GM23338 (cell line): Measurements from ENCODE around the gene IL13. TPM values are rescaled to one million over a fixed set of nuclear protein-coding genes. Genes with fewer than 3 reads are reported as not detected.

Experiments
- ATAC-seq: fragments of 200-7000 bp; cut with Tn5 transposase; 3 replicates; pipeline ENCODE4 v1.9.1; 2020
- DNase-seq: peaks from one replicate; pipeline ENCODE4 v3.0.0-alpha.2; 2015; ENCODE audit warnings: low spot score
- H2AFZ ChIP-seq: fragments of 200-600 bp; sonication (generic); 2 replicates; pipeline ENCODE4 v1.8.0; 2016; ENCODE audit warnings: antibody characterized with exemption, mild to moderate bottlenecking, moderate library complexity
- H3F3A ChIP-seq: fragments of 200-600 bp; sonication (generic); replicated peaks from 2 replicates; pipeline ENCODE4 v1.8.0; 2017; ENCODE audit warnings: antibody characterized with exemption, mixed run types, low read depth
- H3K27ac ChIP-seq: fragments of 200-600 bp; sonication (generic); 2 replicates; pipeline ENCODE4 v1.6.1; 2016; ENCODE audit warnings: low read depth
- H3K27me3 ChIP-seq: fragments of 200-600 bp; sonication (generic); 2 replicates; pipeline ENCODE4 v1.8.0; 2016; ENCODE audit warnings: mild to moderate bottlenecking, mixed run types, moderate library complexity; ENCODE audit not compliant: insufficient read depth
- H3K36me3 ChIP-seq: fragments of 200-600 bp; sonication (generic); 2 replicates; pipeline ENCODE4 v1.8.0; 2016; ENCODE audit warnings: mild to moderate bottlenecking; ENCODE audit not compliant: insufficient read depth
- H3K4me1 ChIP-seq: fragments of 200-600 bp; sonication (generic); 2 replicates; pipeline ENCODE4 v1.8.0; 2016; ENCODE audit warnings: mild to moderate bottlenecking, moderate library complexity; ENCODE audit not compliant: insufficient read depth
- H3K4me2 ChIP-seq: fragments of 200-600 bp; sonication (generic); 2 replicates; pipeline ENCODE4 v1.7.1; 2017; ENCODE audit warnings: mixed run types
- H3K4me3 ChIP-seq: fragments of 200-600 bp; sonication (generic); 2 replicates; pipeline ENCODE4 v1.6.1; 2016; ENCODE audit warnings: mixed run types
- H3K79me2 ChIP-seq: fragments of 200-600 bp; sonication (generic); replicated peaks from 2 replicates; pipeline ENCODE4 v1.8.0; 2017; ENCODE audit warnings: mild to moderate bottlenecking; ENCODE audit not compliant: insufficient read depth
- H3K9me2 ChIP-seq: fragments of 200-600 bp; sonication (generic); 2 replicates; pipeline ENCODE4 v1.8.0; 2017; ENCODE audit not compliant: insufficient read depth
- H4K20me1 ChIP-seq: fragments of 200-600 bp; sonication (generic); replicated peaks from 2 replicates; pipeline ENCODE4 v1.8.0; 2017; ENCODE audit warnings: mild to moderate bottlenecking; ENCODE audit not compliant: insufficient read depth
- H3K27ac Mint-ChIP-seq: 2 replicates; pipeline ENCODE4 v1.8.0; 2020; ENCODE audit warnings: inconsistent platforms, mild to moderate bottlenecking, moderate library complexity, mixed read lengths
- H3K27me3 Mint-ChIP-seq: 3 replicates; pipeline ENCODE4 v1.8.0; 2022; ENCODE audit warnings: low read depth, mild to moderate bottlenecking, moderate library complexity, mixed read lengths, inconsistent platforms; ENCODE audit not compliant: insufficient read depth, poor library complexity
- H3K36me3 Mint-ChIP-seq: 3 replicates; pipeline ENCODE4 v1.8.0; 2021; ENCODE audit warnings: low read depth, mild to moderate bottlenecking, inconsistent platforms, moderate library complexity, mixed read lengths
- H3K4me1 Mint-ChIP-seq: 3 replicates; pipeline ENCODE4 v1.8.0; 2020; ENCODE audit warnings: mild to moderate bottlenecking, inconsistent platforms, mixed read lengths
- H3K4me3 Mint-ChIP-seq: 3 replicates; pipeline ENCODE4 v1.8.0; 2021; ENCODE audit warnings: moderate library complexity, mild to moderate bottlenecking, inconsistent platforms, mixed read lengths
- H3K9me3 Mint-ChIP-seq: 3 replicates; pipeline ENCODE4 v1.8.0; 2020; ENCODE audit warnings: moderate library complexity, mild to moderate bottlenecking, inconsistent platforms, mixed read lengths
- CREB1 ChIP-seq: fragments of 250-450 bp; sonication (Bioruptor Pico); IDR thresholded peaks from 2 replicates; pipeline ENCODE4 v1.5.0; 2020; ENCODE audit warnings: low read depth, mild to moderate bottlenecking, moderate library complexity
- EZH2 ChIP-seq: fragments of 200-600 bp; sonication (generic); IDR thresholded peaks from one replicate; pipeline ENCODE4 v1.8.0; 2017; ENCODE audit warnings: antibody characterized with exemption, mild to moderate bottlenecking, low read depth; ENCODE audit not compliant: unreplicated experiment
- EZH2phosphoT487 ChIP-seq: fragments of 200-600 bp; sonication (generic); IDR thresholded peaks from one replicate; pipeline ENCODE4 v1.8.1; 2018; ENCODE audit warnings: antibody characterized with exemption; ENCODE audit not compliant: unreplicated experiment
- JUNB ChIP-seq: IDR thresholded peaks from one replicate; pipeline ENCODE4 v1.6.1; 2016; ENCODE audit warnings: antibody characterized with exemption; ENCODE audit not compliant: unreplicated experiment
- NANOG ChIP-seq: IDR thresholded peaks from 2 replicates; pipeline ENCODE4 v1.6.1; 2016; ENCODE audit warnings: antibody characterized with exemption, borderline replicate concordance
- POLR2AphosphoS5 ChIP-seq: IDR thresholded peaks from 2 replicates; pipeline ENCODE4 v1.6.1; 2016; ENCODE audit warnings: antibody characterized with exemption, low read depth
- STAT1 ChIP-seq: IDR thresholded peaks from one replicate; pipeline ENCODE4 v1.6.1; 2016; ENCODE audit warnings: antibody characterized with exemption; ENCODE audit not compliant: unreplicated experiment
- ZNF114 ChIP-seq: fragments of 250-450 bp; sonication (Bioruptor Pico); IDR thresholded peaks from 2 replicates; pipeline ENCODE4 v1.5.0; 2020; ENCODE audit warnings: mild to moderate bottlenecking, moderate library complexity
- ZNF331 ChIP-seq: fragments of 250-450 bp; sonication (Bioruptor Pico); IDR thresholded peaks from 2 replicates; pipeline ENCODE4 v1.5.0; 2020; ENCODE audit warnings: low read depth, mild to moderate bottlenecking, moderate library complexity
- polyA plus RNA-seq: library from polyadenylated mRNA; unstranded; fragments of >200 nt; fragmentation: Nextera tagmentation; extraction: Ambion mirVana; gene quantifications from 2 replicates; pipeline ENCODE4 v1.2.1, GENCODE V29; 2016
- total RNA-seq: library from RNA; depleted of rRNA; stranded (reverse); fragments of >200 nt; shearing (Covaris generic); gene quantifications from 2 replicates; pipeline ENCODE4 v1.2.3, GENCODE V29; 2014
- TF ChIP-seq, protein P1 (sequence below), 2 experiments: fragments of 200-600 bp in 1 of 2; sonication (generic) in 1 of 2; conservative IDR thresholded peaks; 2 replicates each; pipeline versions ENCODE4 v1.5.1 to v1.6.1; 2016 to 2017; ENCODE audit warnings: antibody characterized with exemption in 2 of 2, low read depth in 2 of 2, mild to moderate bottlenecking in 2 of 2, moderate library complexity in 1 of 2
- TF ChIP-seq, protein P2 (sequence below): fragments of 250-450 bp; sonication (Bioruptor Pico); IDR thresholded peaks from 2 replicates; pipeline ENCODE4 v1.5.0; 2020; ENCODE audit warnings: mild to moderate bottlenecking, moderate library complexity
- TF ChIP-seq, protein P3 (sequence below): IDR thresholded peaks from one replicate; pipeline ENCODE4 v1.6.1; 2018; ENCODE audit warnings: antibody characterized with exemption; ENCODE audit not compliant: unreplicated experiment
- TF ChIP-seq, protein P4 (sequence below): IDR thresholded peaks from 2 replicates; pipeline ENCODE4 v1.6.1; 2016; ENCODE audit warnings: antibody characterized with exemption

The IL13 gene
- total and polyA plus RNA-seq, 2 experiments from 2014 or later, result not detected

DNA sequence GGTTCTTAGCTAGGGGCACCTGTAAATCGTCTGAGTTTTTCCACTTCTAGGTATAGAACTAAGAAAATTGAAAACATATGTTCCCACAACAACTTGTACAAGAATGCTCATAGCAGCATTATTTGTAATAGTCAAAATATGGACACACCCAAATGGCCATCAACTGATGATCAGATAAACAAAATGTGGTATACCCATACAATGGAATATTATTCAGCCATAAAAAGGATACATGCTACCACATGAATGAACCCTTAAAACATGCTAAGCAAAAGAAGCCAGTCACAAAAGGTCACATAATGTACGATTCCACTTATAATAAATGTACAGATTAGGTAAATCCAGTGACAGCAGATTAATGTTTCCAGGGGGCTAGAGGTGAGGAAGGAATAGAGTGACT lies 46.0 kb upstream of the IL13 start:
- H3K9me2 ChIP-seq, result no peaks in the 10 kb centered on the region
- H3K4me2 ChIP-seq, result no peak overlapping the region
- TF ChIP-seq EZH2 (no peak), POLR2AphosphoS5 (no peak), EZH2phosphoT487 (no peak), JUNB (no peak), STAT1 (no peak), ZNF331 (CRISPR knock-in tag) (no peak), ZNF114 (no peak), CREB1 (CRISPR knock-in tag) (no peak), NANOG (no peak)
- TF ChIP-seq, protein P1, sequence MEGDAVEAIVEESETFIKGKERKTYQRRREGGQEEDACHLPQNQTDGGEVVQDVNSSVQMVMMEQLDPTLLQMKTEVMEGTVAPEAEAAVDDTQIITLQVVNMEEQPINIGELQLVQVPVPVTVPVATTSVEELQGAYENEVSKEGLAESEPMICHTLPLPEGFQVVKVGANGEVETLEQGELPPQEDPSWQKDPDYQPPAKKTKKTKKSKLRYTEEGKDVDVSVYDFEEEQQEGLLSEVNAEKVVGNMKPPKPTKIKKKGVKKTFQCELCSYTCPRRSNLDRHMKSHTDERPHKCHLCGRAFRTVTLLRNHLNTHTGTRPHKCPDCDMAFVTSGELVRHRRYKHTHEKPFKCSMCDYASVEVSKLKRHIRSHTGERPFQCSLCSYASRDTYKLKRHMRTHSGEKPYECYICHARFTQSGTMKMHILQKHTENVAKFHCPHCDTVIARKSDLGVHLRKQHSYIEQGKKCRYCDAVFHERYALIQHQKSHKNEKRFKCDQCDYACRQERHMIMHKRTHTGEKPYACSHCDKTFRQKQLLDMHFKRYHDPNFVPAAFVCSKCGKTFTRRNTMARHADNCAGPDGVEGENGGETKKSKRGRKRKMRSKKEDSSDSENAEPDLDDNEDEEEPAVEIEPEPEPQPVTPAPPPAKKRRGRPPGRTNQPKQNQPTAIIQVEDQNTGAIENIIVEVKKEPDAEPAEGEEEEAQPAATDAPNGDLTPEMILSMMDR (conservative IDR thresholded peaks at IDR 0.05; ENCODE audit: low read depth in 2 of 2), result no peak
- TF ChIP-seq, protein P2, sequence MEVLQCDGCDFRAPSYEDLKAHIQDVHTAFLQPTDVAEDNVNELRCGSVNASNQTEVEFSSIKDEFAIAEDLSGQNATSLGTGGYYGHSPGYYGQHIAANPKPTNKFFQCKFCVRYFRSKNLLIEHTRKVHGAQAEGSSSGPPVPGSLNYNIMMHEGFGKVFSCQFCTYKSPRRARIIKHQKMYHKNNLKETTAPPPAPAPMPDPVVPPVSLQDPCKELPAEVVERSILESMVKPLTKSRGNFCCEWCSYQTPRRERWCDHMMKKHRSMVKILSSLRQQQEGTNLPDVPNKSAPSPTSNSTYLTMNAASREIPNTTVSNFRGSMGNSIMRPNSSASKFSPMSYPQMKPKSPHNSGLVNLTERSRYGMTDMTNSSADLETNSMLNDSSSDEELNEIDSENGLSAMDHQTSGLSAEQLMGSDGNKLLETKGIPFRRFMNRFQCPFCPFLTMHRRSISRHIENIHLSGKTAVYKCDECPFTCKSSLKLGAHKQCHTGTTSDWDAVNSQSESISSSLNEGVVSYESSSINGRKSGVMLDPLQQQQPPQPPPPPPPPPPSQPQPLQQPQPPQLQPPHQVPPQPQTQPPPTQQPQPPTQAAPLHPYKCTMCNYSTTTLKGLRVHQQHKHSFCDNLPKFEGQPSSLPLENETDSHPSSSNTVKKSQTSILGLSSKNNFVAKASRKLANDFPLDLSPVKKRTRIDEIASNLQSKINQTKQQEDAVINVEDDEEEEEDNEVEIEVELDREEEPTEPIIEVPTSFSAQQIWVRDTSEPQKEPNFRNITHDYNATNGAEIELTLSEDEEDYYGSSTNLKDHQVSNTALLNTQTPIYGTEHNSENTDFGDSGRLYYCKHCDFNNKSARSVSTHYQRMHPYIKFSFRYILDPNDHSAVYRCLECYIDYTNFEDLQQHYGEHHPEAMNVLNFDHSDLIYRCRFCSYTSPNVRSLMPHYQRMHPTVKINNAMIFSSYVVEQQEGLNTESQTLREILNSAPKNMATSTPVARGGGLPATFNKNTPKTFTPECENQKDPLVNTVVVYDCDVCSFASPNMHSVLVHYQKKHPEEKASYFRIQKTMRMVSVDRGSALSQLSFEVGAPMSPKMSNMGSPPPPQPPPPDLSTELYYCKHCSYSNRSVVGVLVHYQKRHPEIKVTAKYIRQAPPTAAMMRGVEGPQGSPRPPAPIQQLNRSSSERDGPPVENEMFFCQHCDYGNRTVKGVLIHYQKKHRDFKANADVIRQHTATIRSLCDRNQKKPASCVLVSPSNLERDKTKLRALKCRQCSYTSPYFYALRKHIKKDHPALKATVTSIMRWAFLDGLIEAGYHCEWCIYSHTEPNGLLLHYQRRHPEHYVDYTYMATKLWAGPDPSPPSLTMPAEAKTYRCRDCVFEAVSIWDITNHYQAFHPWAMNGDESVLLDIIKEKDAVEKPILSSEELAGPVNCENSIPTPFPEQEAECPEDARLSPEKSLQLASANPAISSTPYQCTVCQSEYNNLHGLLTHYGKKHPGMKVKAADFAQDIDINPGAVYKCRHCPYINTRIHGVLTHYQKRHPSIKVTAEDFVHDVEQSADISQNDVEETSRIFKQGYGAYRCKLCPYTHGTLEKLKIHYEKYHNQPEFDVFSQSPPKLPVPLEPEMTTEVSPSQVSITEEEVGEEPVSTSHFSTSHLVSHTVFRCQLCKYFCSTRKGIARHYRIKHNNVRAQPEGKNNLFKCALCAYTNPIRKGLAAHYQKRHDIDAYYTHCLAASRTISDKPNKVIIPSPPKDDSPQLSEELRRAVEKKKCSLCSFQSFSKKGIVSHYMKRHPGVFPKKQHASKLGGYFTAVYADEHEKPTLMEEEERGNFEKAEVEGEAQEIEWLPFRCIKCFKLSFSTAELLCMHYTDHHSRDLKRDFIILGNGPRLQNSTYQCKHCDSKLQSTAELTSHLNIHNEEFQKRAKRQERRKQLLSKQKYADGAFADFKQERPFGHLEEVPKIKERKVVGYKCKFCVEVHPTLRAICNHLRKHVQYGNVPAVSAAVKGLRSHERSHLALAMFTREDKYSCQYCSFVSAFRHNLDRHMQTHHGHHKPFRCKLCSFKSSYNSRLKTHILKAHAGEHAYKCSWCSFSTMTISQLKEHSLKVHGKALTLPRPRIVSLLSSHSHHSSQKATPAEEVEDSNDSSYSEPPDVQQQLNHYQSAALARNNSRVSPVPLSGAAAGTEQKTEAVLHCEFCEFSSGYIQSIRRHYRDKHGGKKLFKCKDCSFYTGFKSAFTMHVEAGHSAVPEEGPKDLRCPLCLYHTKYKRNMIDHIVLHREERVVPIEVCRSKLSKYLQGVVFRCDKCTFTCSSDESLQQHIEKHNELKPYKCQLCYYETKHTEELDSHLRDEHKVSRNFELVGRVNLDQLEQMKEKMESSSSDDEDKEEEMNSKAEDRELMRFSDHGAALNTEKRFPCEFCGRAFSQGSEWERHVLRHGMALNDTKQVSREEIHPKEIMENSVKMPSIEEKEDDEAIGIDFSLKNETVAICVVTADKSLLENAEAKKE (CRISPR knock-in tag), result no peak
- TF ChIP-seq, protein P3, sequence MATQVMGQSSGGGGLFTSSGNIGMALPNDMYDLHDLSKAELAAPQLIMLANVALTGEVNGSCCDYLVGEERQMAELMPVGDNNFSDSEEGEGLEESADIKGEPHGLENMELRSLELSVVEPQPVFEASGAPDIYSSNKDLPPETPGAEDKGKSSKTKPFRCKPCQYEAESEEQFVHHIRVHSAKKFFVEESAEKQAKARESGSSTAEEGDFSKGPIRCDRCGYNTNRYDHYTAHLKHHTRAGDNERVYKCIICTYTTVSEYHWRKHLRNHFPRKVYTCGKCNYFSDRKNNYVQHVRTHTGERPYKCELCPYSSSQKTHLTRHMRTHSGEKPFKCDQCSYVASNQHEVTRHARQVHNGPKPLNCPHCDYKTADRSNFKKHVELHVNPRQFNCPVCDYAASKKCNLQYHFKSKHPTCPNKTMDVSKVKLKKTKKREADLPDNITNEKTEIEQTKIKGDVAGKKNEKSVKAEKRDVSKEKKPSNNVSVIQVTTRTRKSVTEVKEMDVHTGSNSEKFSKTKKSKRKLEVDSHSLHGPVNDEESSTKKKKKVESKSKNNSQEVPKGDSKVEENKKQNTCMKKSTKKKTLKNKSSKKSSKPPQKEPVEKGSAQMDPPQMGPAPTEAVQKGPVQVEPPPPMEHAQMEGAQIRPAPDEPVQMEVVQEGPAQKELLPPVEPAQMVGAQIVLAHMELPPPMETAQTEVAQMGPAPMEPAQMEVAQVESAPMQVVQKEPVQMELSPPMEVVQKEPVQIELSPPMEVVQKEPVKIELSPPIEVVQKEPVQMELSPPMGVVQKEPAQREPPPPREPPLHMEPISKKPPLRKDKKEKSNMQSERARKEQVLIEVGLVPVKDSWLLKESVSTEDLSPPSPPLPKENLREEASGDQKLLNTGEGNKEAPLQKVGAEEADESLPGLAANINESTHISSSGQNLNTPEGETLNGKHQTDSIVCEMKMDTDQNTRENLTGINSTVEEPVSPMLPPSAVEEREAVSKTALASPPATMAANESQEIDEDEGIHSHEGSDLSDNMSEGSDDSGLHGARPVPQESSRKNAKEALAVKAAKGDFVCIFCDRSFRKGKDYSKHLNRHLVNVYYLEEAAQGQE, result no peak
- TF ChIP-seq, protein P4, sequence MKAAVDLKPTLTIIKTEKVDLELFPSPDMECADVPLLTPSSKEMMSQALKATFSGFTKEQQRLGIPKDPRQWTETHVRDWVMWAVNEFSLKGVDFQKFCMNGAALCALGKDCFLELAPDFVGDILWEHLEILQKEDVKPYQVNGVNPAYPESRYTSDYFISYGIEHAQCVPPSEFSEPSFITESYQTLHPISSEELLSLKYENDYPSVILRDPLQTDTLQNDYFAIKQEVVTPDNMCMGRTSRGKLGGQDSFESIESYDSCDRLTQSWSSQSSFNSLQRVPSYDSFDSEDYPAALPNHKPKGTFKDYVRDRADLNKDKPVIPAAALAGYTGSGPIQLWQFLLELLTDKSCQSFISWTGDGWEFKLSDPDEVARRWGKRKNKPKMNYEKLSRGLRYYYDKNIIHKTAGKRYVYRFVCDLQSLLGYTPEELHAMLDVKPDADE, result no peak
- H3K36me3 Mint-ChIP-seq, result peaks cover 38% of the 10 kb centered on the region
- H3K27me3 ChIP-seq, result no peaks in the 10 kb centered on the region
- H3F3A ChIP-seq, result no peaks in the 10 kb centered on the region
- no peaks in the 10 kb centered on the region for H3K79me2 ChIP-seq
- peaks cover 25% of the 10 kb centered on the region; the same call in 1 of the 2 replicates for H3K36me3 ChIP-seq
- no peak overlapping the region for H3K4me3 ChIP-seq
- H3K4me3 Mint-ChIP-seq, result no peak overlapping the region
- H3K4me1 ChIP-seq, result no peaks in the 10 kb centered on the region
- H3K27ac Mint-ChIP-seq, result no peak overlapping the region
- peaks cover 4% of the 10 kb centered on the region; the same call in 1 of the 3 replicates for H3K9me3 Mint-ChIP-seq
- H2AFZ ChIP-seq, result no peak overlapping the region
- H3K27me3 Mint-ChIP-seq, result no peaks in the 10 kb centered on the region
- no peaks in the 10 kb centered on the region for H4K20me1 ChIP-seq
- ATAC-seq (no peak), DNase-seq (no peak)
- no peaks in the 10 kb centered on the region for H3K4me1 Mint-ChIP-seq
- no peak overlapping the region for H3K27ac ChIP-seq
